ENCODE data around the gene RPF1. TPM values are rescaled to one million over a fixed set of nuclear protein-coding genes. Genes with fewer than 3 reads are reported as not detected.

Gene RPF1
- total RNA-seq, 4 donors from 2014 or later, result 35.7 to 49.8 (median 46.2) TPM

DNA sequence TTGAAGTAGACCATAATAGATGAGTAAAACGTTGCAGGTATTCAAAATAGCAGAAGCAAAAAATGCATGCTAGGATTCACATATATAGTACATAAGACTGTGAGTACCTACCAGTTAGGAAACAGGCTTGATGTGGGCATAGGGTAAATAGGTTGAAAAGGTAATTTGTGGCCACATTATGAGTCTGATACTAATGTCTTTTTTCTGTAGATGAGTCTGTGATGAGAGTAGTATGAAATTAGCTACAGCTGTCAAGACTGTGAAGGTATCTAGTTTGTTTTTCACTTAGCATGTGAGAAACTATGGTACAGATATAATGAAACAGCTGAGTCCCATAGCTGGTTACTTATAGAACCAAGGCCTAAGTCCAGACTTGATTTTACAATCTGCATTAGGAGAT lies 14.7 kb downstream of the RPF1 start:
- Histone ChIP-seq H3K4me3 (no peak overlapping the region), H3K27me3 (no peaks in the 10 kb centered on the region), H3K36me3 (peaks cover 2 to 92% of the 10 kb centered on the region in 2 donors), H3K9me3 (no peaks in the 10 kb centered on the region), H3K27ac (peak overlapping the region in 1 of 4 donors; percentile 25), H3K4me1 (peaks cover 0 to 23% (median 2%) of the 10 kb centered on the region in 3 donors)
- 50 to 90% methylated on average over 1 of the region's 1 CpG for WGBS, 2 donors (ENCODE audit: low coverage in 1 of 2)
- TF ChIP-seq POLR2AphosphoS5 (IDR thresholded peaks at IDR 0.05), result no peak
- TF ChIP-seq EP300 (IDR thresholded peaks at IDR 0.05), result no peak
- no peak for TF ChIP-seq POLR2A (IDR thresholded peaks at IDR 0.05)
- TF ChIP-seq, protein P1, sequence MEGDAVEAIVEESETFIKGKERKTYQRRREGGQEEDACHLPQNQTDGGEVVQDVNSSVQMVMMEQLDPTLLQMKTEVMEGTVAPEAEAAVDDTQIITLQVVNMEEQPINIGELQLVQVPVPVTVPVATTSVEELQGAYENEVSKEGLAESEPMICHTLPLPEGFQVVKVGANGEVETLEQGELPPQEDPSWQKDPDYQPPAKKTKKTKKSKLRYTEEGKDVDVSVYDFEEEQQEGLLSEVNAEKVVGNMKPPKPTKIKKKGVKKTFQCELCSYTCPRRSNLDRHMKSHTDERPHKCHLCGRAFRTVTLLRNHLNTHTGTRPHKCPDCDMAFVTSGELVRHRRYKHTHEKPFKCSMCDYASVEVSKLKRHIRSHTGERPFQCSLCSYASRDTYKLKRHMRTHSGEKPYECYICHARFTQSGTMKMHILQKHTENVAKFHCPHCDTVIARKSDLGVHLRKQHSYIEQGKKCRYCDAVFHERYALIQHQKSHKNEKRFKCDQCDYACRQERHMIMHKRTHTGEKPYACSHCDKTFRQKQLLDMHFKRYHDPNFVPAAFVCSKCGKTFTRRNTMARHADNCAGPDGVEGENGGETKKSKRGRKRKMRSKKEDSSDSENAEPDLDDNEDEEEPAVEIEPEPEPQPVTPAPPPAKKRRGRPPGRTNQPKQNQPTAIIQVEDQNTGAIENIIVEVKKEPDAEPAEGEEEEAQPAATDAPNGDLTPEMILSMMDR (IDR thresholded peaks at IDR 0.05), result no peak
- no peak for ATAC-seq

DNA sequence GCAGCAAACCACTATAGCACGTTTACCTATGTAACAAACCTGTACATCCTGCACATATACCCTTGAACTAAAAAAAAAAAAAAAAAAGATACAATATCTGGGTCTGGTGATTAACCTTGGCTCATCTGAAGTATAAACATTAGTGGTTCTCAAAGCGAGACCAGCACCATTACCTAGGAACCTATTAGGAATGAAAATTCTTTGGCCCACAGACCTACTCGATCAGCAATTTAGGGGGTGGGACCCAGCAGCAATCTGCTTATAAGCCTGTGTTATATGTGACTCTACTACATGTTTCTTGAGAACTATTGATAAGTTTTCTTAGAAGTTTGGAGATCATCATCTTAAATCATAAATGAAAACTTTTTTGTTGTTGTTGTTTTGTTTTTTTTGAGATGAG lies 17.4 kb downstream of the RPF1 start:
- Histone ChIP-seq H3K27ac (no peak overlapping the region), H3K4me1 (peaks cover 0 to 48% (median 3%) of the 10 kb centered on the region in 3 donors), H3K36me3 (peaks cover 2 to 92% of the 10 kb centered on the region in 2 donors), H3K9me3 (no peaks in the 10 kb centered on the region), H3K4me3 (no peak overlapping the region), H3K27me3 (no peaks in the 10 kb centered on the region)
- no peak for ATAC-seq
- WGBS, 2 donors (ENCODE audit: low coverage in 1 of 2), result 74 to 84% methylated on average over 3 of the region's 3 CpGs
- no peak for TF ChIP-seq POLR2A (IDR thresholded peaks at IDR 0.05)
- TF ChIP-seq POLR2AphosphoS5 (IDR thresholded peaks at IDR 0.05), result no peak
- TF ChIP-seq, protein P1 (IDR thresholded peaks at IDR 0.05), result no peak
- no peak for TF ChIP-seq EP300 (IDR thresholded peaks at IDR 0.05)

DNA sequence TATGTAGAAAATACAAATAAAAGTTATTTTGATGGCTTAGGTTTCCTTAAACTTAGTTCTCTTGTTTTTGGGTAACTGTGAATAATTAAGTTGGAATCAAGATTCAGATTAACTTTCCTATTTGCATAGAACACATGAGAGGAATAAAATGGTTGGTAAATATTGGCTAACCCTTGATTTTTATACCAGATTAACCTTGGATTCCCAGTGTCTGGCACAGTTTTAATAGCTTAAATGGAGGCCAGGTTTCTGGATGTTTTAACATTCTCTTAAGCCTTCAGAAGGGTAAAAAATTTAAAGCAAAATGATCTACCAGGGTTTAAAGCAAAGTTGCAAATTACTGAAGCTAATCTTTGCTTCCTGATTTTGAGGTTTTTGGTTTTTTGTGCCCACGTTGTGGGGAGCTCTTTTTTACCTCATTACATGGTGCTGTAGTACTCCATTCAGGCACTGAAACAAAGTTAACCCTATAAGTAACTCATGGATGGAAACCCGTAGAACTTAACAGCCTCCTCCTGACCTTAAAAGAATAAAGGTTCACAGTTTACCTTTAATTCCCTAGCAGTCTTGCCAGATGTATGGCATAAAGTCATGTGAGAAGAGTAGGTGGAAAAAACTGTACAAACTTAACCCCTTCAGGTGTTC lies 18.7 kb downstream of the RPF1 start:
- Histone ChIP-seq H3K36me3 (peaks cover 2 to 83% of the 10 kb centered on the region in 2 donors), H3K4me1 (peaks cover 3 to 51% (median 4%) of the 10 kb centered on the region in 3 donors), H3K27ac (no peak overlapping the region), H3K27me3 (no peaks in the 10 kb centered on the region), H3K4me3 (no peak overlapping the region), H3K9me3 (no peaks in the 10 kb centered on the region)
- no peak for ATAC-seq
- WGBS, 2 donors (ENCODE audit: low coverage in 1 of 2), result 21 to 70% methylated on average over 1 to 2 of the region's 2 CpGs
- TF ChIP-seq POLR2A (IDR thresholded peaks at IDR 0.05), result no peak
- no peak for TF ChIP-seq EP300 (IDR thresholded peaks at IDR 0.05)
- no peak for TF ChIP-seq POLR2AphosphoS5 (IDR thresholded peaks at IDR 0.05)
- TF ChIP-seq, protein P1 (IDR thresholded peaks at IDR 0.05), result no peak

DNA sequence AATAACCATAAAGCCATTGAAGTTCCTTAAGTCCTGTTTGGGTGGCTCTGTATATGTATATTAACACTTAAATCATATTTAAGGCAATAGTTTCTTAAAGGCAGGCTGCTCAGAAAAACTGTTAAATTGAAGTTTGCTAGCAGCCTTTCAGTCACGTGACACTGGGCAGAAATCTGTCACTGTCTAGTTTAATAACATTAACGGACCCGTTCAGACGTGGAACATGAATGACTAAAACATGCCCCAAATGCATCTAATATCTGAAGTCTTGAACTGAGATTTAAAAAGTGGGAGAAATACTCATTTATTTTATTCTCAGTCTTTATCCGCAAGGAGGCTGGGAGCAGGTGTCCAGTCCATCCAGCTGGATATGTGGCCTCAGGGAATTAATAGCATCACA lies 23.9 kb downstream of the RPF1 start:
- Histone ChIP-seq H3K27me3 (no peaks in the 10 kb centered on the region), H3K4me3 (no peak overlapping the region), H3K4me1 (peaks cover 11 to 71% (median 19%) of the 10 kb centered on the region in 3 donors), H3K9me3 (no peaks in the 10 kb centered on the region), H3K36me3 (peaks cover 0 to 32% of the 10 kb centered on the region in 2 donors), H3K27ac (no peak overlapping the region)
- 38 to 44% methylated on average over 5 of the region's 5 CpGs for WGBS, 2 donors (ENCODE audit: low coverage in 1 of 2)
- TF ChIP-seq POLR2AphosphoS5 (IDR thresholded peaks at IDR 0.05), result no peak
- TF ChIP-seq, protein P1 (IDR thresholded peaks at IDR 0.05), result no peak
- TF ChIP-seq EP300 (IDR thresholded peaks at IDR 0.05), result no peak
- TF ChIP-seq POLR2A (IDR thresholded peaks at IDR 0.05), result no peak
- no peak for ATAC-seq

Data from gastroesophageal sphincter (tissue), 4 donors.